ENCODE measurements around the gene PI4K2B. TPM values are rescaled to one million over a fixed set of nuclear protein-coding genes. Genes with fewer than 3 reads are reported as not detected.

PI4K2B gene
- total and polyA plus RNA-seq, 2 of the 8 experiments (the other 6 are each of a cell fraction or from before 2014, with no cell fraction given) = 3.0 to 16.2 TPM

DNA sequence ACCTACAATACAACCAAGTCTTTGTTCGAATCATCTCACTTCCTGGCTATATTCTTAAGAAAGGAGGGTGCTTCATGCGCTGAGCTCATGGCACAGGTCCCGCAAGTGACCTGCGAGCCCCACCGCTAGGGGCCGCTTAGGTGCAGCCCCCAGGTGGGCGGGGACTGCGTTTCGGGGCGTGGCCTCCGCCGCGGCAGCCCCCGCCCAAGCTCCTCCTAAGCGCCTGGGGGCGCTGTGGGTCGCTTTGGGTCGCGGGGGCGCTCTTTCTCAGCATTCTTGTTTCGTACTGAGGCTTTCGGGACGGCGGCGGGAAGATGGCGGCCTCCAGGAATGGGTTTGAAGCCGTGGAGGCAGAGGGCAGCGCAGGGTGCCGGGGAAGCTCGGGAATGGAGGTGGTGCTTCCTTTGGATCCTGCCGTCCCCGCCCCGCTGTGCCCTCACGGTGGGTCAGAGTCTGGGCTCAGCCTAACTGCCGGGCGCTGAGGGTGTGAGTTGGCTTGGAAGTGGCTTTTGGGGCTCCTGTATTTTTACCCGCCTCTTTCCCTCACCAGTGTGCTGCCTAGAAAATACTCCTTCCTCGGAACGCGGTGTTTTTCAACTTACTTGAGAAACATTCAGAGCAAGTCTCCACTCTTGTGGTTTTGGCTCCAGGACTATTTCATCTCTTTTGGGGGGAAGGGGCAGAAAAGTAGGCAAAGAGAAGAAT lies 78.8 kb downstream of the PI4K2B start, which contains the start of gene ZCCHC4:
Gene ZCCHC4 (plus strand): TSS at position 279 of the 705 bp plus-strand sequence. CDS start 36 bp downstream, at position 315.
- Histone ChIP-seq H3K36me3 (ENCODE audit: control insufficient read depth in 2 of 4, insufficient read depth in 4 of 4, low read length in 3 of 4) (no peaks in the 10 kb centered on the region; a peak in 1 of 8 replicates), H3K4me1 (replicated peaks in 1 of 4; ENCODE audit: control insufficient read depth in 3 of 4, insufficient read depth in 4 of 4, low read length in 3 of 4) (no peaks in the 10 kb centered on the region; a peak in 1 of 7 replicates), H2BK15ac (ENCODE audit: low read length) (no peak within 1 kb of the TSS), H2BK20ac (ENCODE audit: low read length) (no peak within 1 kb of the TSS), H3K4ac (replicated peaks; ENCODE audit: insufficient read length, low read depth, low read length) (no peak within 1 kb of the TSS), H3K23me2 (ENCODE audit: low read depth, low read length) (0 out of 2 replicates have a peak, but pooled peaks cover 1% of the 10 kb centered on the region), H3K4me2 (ENCODE audit: insufficient read depth in 1 of 2, low read depth in 2 of 2, low read length in 2 of 2) (peak within 1 kb of the TSS; percentile 38 to 66), H4K91ac (replicated peaks; ENCODE audit: insufficient read length, low read length) (no peak within 1 kb of the TSS), H3K27me3 (replicated peaks in 1 of 4; ENCODE audit: control insufficient read depth in 3 of 4, extremely low read depth in 1 of 4, insufficient read depth in 3 of 4, low read length in 3 of 4) (no peaks in the 10 kb centered on the region; a peak in 1 of 7 replicates), H3K23ac (ENCODE audit: insufficient read length) (no peak within 1 kb of the TSS), H2AK5ac (ENCODE audit: low read depth, low read length) (no peak within 1 kb of the TSS), H2AFZ (ENCODE audit: low read length) (peak within 1 kb of the TSS; percentile 98), H2BK5ac (ENCODE audit: low read depth, low read length) (peak within 1 kb of the TSS; percentile 92; the same call in 1 of the 2 replicates), H4K5ac (ENCODE audit: insufficient read length, low read depth, low read length) (peak within 1 kb of the TSS; percentile 88), H3K14ac (ENCODE audit: insufficient read length) (no peak within 1 kb of the TSS), H2BK120ac (replicated peaks; ENCODE audit: low read depth, low read length) (no peak within 1 kb of the TSS), H4K8ac (ENCODE audit: extremely low read depth, insufficient read depth, low read length) (peak within 1 kb of the TSS; percentile 99), H3K27ac (ENCODE audit: low read depth, low read length) (peak within 1 kb of the TSS; percentile 89), H4K20me1 (replicated peaks in 1 of 2; ENCODE audit: control insufficient read depth in 1 of 2, insufficient read depth in 2 of 2, low read length in 2 of 2) (no peaks in the 10 kb centered on the region), H3K9ac (replicated peaks in 1 of 4; ENCODE audit: extremely low read depth in 1 of 4, low read depth in 3 of 4, low read length in 3 of 4) (peak within 1 kb of the TSS; percentile 73 to 96 (median 94)), H3K79me2 (ENCODE audit: control insufficient read depth in 1 of 2, insufficient read depth in 2 of 2, low read length in 2 of 2) (no peaks in the 10 kb centered on the region), H3K4me3 (ENCODE audit: extremely low read depth in 1 of 4, insufficient read depth in 2 of 4, low read depth in 3 of 4, low read length in 4 of 4) (peak within 1 kb of the TSS; percentile 61 to 93 (median 90)), H3K9me3 (ENCODE audit: insufficient read depth in 2 of 2, low read depth in 1 of 2, low read length in 1 of 2) (no peaks in the 10 kb centered on the region), H3K56ac (replicated peaks; ENCODE audit: insufficient read length, low read depth, low read length) (no peak within 1 kb of the TSS), H2BK12ac (ENCODE audit: low read depth, low read length) (no peak within 1 kb of the TSS), H3K79me1 (ENCODE audit: low read depth, low read length) (no peaks in the 10 kb centered on the region), H3K18ac (ENCODE audit: extremely low read depth, low read length) (peak within 1 kb of the TSS; percentile 65)
- WGBS, 2 experiments (ENCODE audit: extremely low coverage in 1 of 2, insufficient coverage in 1 of 2, insufficient read length in 1 of 2, insufficient replicate concordance in 2 of 2, low coverage in 1 of 2, low lambda C conversion rate in 2 of 2, missing lambda C conversion rate in 1 of 2) = 3% methylated on average over 36 of the region's 40 CpGs; no CpG with 5 or more reads in 1 of the 2 experiments
- FAIRE-seq (no peak), DNase-seq (ENCODE audit: low read depth in 1 of 2, low spot score in 2 of 2) (peak; percentile 84 to 94)
- ChIA-PET CTCF (ENCODE audit: partially characterized antibody) (interaction anchor here (0.5 to 4.3 kb wide), 59 partner anchors 8 to 1097 kb away, joined by 3 to 47 read pairs (median 4); partner anchors contain the start of gene SEPSECS), POLR2A (ENCODE audit: partially characterized antibody) (interaction anchor here (0.6 to 1.7 kb wide), 17 partner anchors 9 to 152 kb away, joined by 3 to 9 read pairs (median 4); partner anchors contain the start of genes ANAPC4 and SEPSECS)
- TF ChIP-seq SP2 (IDR thresholded peaks at IDR 0.05; ENCODE audit: low read length) (peak; percentile 98), PHF8 (conservative IDR thresholded peaks at IDR 0.05; ENCODE audit: low read depth, low read length) (peak; percentile 96), BRCA1 (IDR thresholded peaks at IDR 0.05; ENCODE audit: low read depth, low read length) (0 out of 2 replicates have a peak, but pooled peaks have one; percentile 29), KDM4A (IDR thresholded peaks at IDR 0.05; ENCODE audit: low read depth, low read length, severe bottlenecking) (peak; percentile 82), CHD1 (IDR thresholded peaks at IDR 0.05; ENCODE audit: low read depth, low read length) (no peak), FOSL1 (IDR thresholded peaks at IDR 0.05; ENCODE audit: insufficient read depth, low read depth, low read length) (peak; percentile 70; the same call in 1 of the 2 replicates), EGR1 (IDR thresholded peaks at IDR 0.05; ENCODE audit: borderline replicate concordance, low read depth, low read length) (peak; percentile 97), TBP (IDR thresholded peaks at IDR 0.05; ENCODE audit: low read depth, low read length) (peak; percentile 91), TCF12 (IDR thresholded peaks at IDR 0.05; ENCODE audit: low read depth, low read length) (0 out of 2 replicates have a peak, but pooled peaks have one; percentile 68), JUND (IDR thresholded peaks at IDR 0.05; ENCODE audit: low read length) (peak; percentile 69)
- TF ChIP-seq, protein P1, sequence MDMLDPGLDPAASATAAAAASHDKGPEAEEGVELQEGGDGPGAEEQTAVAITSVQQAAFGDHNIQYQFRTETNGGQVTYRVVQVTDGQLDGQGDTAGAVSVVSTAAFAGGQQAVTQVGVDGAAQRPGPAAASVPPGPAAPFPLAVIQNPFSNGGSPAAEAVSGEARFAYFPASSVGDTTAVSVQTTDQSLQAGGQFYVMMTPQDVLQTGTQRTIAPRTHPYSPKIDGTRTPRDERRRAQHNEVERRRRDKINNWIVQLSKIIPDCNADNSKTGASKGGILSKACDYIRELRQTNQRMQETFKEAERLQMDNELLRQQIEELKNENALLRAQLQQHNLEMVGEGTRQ (IDR thresholded peaks at IDR 0.05; ENCODE audit: low read length) = no peak

All from H1 (cell line).